Testis (tissue), 2 donors: ENCODE results near the gene CROCC2.

Source experiments
- CTCF ChIP-seq, 3 experiments: fragments of 450-650 bp in 2 of 3; fragments of 200-600 bp in 1 of 3; sonication (generic) in 1 of 3; IDR thresholded peaks; one replicate each; pipeline ENCODE4 v1.5.1; 2016 to 2019; ENCODE audit warnings: antibody characterized with exemption in 3 of 3, mild to moderate bottlenecking in 2 of 3, moderate library complexity in 1 of 3
- POLR2A ChIP-seq: fragments of 450-650 bp; IDR thresholded peaks from one replicate; pipeline ENCODE4 v1.6.1; 2017; ENCODE audit warnings: antibody characterized with exemption, mild to moderate bottlenecking, moderate library complexity

- TF ChIP-seq POLR2A (no peak), CTCF (IDR thresholded peaks at IDR 0.05) (no peak)
Measured at GRCh38 chr2:241036964-241037421, 130.9 kb downstream of the CROCC2 start.
